ENCODE data around the gene AQR. TPM values are rescaled to one million over a fixed set of nuclear protein-coding genes. Genes with fewer than 3 reads are reported as not detected.

Gene AQR
- total and polyA plus RNA-seq, 2 of the 13 experiments (the other 11 are each of a cell fraction or from before 2014, with no cell fraction given) = 18.7 to 31.3 TPM

DNA sequence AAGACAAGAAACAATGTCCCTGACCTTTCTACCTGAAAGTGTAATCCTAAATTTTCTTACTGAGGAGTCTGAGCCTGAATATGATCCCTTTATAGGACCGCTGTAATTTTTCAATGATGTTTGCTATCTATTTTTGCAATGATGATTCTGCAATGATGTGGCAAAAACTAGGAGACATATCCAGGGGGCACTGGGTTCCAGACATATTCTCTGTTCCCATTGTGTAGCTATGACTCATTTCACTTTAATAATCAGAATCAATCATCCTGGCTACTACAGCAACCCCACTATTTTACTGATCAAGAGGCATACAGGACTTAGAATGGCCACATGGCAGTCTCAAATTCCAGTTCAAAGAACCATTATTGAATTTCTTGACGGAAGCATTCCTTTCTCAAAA is 85.9 kb downstream of the AQR start (continued):
- TF ChIP-seq, protein P1, sequence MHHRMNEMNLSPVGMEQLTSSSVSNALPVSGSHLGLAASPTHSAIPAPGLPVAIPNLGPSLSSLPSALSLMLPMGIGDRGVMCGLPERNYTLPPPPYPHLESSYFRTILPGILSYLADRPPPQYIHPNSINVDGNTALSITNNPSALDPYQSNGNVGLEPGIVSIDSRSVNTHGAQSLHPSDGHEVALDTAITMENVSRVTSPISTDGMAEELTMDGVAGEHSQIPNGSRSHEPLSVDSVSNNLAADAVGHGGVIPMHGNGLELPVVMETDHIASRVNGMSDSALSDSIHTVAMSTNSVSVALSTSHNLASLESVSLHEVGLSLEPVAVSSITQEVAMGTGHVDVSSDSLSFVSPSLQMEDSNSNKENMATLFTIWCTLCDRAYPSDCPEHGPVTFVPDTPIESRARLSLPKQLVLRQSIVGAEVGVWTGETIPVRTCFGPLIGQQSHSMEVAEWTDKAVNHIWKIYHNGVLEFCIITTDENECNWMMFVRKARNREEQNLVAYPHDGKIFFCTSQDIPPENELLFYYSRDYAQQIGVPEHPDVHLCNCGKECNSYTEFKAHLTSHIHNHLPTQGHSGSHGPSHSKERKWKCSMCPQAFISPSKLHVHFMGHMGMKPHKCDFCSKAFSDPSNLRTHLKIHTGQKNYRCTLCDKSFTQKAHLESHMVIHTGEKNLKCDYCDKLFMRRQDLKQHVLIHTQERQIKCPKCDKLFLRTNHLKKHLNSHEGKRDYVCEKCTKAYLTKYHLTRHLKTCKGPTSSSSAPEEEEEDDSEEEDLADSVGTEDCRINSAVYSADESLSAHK (CRISPR knock-in tag; IDR thresholded peaks at IDR 0.05; ENCODE audit: borderline replicate concordance) = no peak
- no peak for TF ChIP-seq ZC3H13 (CRISPR knock-in tag; IDR thresholded peaks at IDR 0.05)
- no peak for TF ChIP-seq POLR2AphosphoS2 (IDR thresholded peaks at IDR 0.05; ENCODE audit: low read depth, low read length)

DNA sequence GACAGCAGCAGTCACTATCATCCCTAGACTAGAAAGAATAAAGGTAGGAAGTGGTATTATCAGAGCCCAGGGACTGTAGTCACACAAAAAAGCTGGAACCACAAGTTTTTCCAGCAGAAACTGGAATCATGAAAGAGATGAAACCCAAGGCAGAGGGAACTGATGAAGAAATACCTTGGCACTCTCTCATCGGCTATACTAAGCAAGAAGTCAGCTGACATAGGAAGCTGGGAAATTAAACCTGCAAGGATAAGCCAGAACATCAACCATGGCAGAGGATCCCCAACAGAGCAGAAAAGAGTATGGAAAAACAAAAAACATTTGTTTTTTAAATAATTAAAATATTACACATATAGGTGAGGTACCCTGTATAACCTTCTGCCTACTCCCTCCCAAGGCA is 86.5 kb downstream of the AQR start:
- POLR2A ChIA-PET = no interaction called here

More for the DNA sequence above, 86.5 kb downstream of the AQR start:
- Histone ChIP-seq H3K27me3 (ENCODE audit: control insufficient read depth in 1 of 2, insufficient read depth in 2 of 2, low read length in 2 of 2) (no peaks in the 10 kb centered on the region; a peak in 1 of 5 replicates), H3K4me1 (ENCODE audit: insufficient read depth, low read length) (no peaks in the 10 kb centered on the region), H3K27ac (ENCODE audit: extremely low read length, insufficient read depth, low read length) (no peak overlapping the region), H2AFZ (ENCODE audit: low read length) (no peak overlapping the region), H3K9me3 (ENCODE audit: low read length) (no peaks in the 10 kb centered on the region), H4K20me1 (ENCODE audit: insufficient read depth, low read length) (no peaks in the 10 kb centered on the region), H3K4me3 (replicated peaks in 1 of 3; ENCODE audit: insufficient read depth in 1 of 3, low read depth in 2 of 3, low read length in 3 of 3) (no peak overlapping the region), H3K9ac (ENCODE audit: insufficient read depth, low read depth, low read length) (no peak overlapping the region), H3K79me2 (ENCODE audit: insufficient read depth, low read length) (no peaks in the 10 kb centered on the region), H3K4me2 (ENCODE audit: low read depth, low read length) (no peak overlapping the region), H3K36me3 (replicated peaks in 1 of 2; ENCODE audit: control insufficient read depth in 1 of 2, insufficient read depth in 2 of 2, low read length in 2 of 2) (peaks cover 6 to 40% of the 10 kb centered on the region in 2 experiments)
- ATAC-seq (no peak), DNase-seq (ENCODE audit: low spot score) (no peak), FAIRE-seq (no peak)
- BruUV-seq (replicated peaks) = no TSS peak
- in situ Hi-C loops (cut with HindIII; ENCODE audit: extremely low pct_ligation_motif_present, low pct_unique_long_range_greater_than_20kb) (no loop called here), intact Hi-C loops (cut with micrococcal nuclease; ENCODE audit: unreplicated experiment) (no loop called here)
- TF ChIP-seq, protein P2, sequence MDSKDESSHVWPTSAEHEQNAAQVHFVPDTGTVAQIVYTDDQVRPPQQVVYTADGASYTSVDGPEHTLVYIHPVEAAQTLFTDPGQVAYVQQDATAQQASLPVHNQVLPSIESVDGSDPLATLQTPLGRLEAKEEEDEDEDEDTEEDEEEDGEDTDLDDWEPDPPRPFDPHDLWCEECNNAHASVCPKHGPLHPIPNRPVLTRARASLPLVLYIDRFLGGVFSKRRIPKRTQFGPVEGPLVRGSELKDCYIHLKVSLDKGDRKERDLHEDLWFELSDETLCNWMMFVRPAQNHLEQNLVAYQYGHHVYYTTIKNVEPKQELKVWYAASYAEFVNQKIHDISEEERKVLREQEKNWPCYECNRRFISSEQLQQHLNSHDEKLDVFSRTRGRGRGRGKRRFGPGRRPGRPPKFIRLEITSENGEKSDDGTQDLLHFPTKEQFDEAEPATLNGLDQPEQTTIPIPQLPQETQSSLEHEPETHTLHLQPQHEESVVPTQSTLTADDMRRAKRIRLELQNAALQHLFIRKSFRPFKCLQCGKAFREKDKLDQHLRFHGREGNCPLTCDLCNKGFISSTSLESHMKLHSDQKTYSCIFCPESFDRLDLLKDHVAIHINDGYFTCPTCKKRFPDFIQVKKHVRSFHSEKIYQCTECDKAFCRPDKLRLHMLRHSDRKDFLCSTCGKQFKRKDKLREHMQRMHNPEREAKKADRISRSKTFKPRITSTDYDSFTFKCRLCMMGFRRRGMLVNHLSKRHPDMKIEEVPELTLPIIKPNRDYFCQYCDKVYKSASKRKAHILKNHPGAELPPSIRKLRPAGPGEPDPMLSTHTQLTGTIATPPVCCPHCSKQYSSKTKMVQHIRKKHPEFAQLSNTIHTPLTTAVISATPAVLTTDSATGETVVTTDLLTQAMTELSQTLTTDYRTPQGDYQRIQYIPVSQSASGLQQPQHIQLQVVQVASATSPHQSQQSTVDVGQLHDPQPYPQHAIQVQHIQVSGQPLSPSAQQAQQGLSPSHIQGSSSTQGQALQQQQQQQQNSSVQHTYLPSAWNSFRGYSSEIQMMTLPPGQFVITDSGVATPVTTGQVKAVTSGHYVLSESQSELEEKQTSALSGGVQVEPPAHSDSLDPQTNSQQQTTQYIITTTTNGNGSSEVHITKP (CRISPR knock-in tag; IDR thresholded peaks at IDR 0.05; ENCODE audit: low read depth) = no peak
- TF ChIP-seq ZFP36L1 (CRISPR knock-in tag; IDR thresholded peaks at IDR 0.05) (no peak), BRD4 (CRISPR knock-in tag; IDR thresholded peaks at IDR 0.05) (no peak)
- 100% methylated on average over 1 of the region's 1 CpG for WGBS (ENCODE audit: low lambda C conversion rate)
- CTCF ChIA-PET (ENCODE audit: low intra/inter-chr PET ratio, low total read pairs) = no interaction called here
